ENCODE data around the gene TEX101.
"Not testable (repeated sequence)": the region's sequence is repeated elsewhere in the genome, so short reads cannot be mapped to it uniquely, and the experiment has no call there.

The TEX101 gene

GRCh38 chr19:43429395-43429794 is 14.7 kb downstream of the TEX101 start:
- TF ChIP-seq ZFX (IDR thresholded peaks at IDR 0.05; ENCODE audit: borderline replicate concordance) (no peak), CTCF (IDR thresholded peaks at IDR 0.05) (no peak)
- no peak overlapping the region for H3K27ac ChIP-seq

- no peak overlapping the region for H3K27ac ChIP-seq
- TF ChIP-seq ZFX (IDR thresholded peaks at IDR 0.05; ENCODE audit: borderline replicate concordance): no peak
- TF ChIP-seq CTCF (IDR thresholded peaks at IDR 0.05): peak; percentile 30
These were observed 15.5 kb downstream of the TEX101 start for GRCh38 chr19:43430142-43430710.

- H3K27ac ChIP-seq: no peak overlapping the region
These were observed 16.3 kb downstream of the TEX101 start for GRCh38 chr19:43430976-43431375.

GRCh38 chr19:43433358-43433673 is 18.6 kb downstream of the TEX101 start:
- no peak overlapping the region for H3K27ac ChIP-seq
- TF ChIP-seq ZFX (IDR thresholded peaks at IDR 0.05; ENCODE audit: borderline replicate concordance): no peak
- no peak for TF ChIP-seq CTCF (IDR thresholded peaks at IDR 0.05)

More at GRCh38 chr19:43430976-43431375, 16.3 kb downstream of the TEX101 start:
- TF ChIP-seq CTCF (IDR thresholded peaks at IDR 0.05): no peak
- TF ChIP-seq ZFX (IDR thresholded peaks at IDR 0.05; ENCODE audit: borderline replicate concordance): no peak

- no peak for TF ChIP-seq ZFX (IDR thresholded peaks at IDR 0.05; ENCODE audit: borderline replicate concordance)
- no peak for TF ChIP-seq CTCF (IDR thresholded peaks at IDR 0.05)
These were observed 19.0 kb downstream of the TEX101 start for GRCh38 chr19:43433689-43434088.

GRCh38 chr19:43435775-43436174 is 21.1 kb downstream of the TEX101 start:
- H3K27ac ChIP-seq: no peak overlapping the region
- no peak for TF ChIP-seq CTCF (IDR thresholded peaks at IDR 0.05)
- TF ChIP-seq ZFX (IDR thresholded peaks at IDR 0.05; ENCODE audit: borderline replicate concordance): no peak

More at GRCh38 chr19:43433689-43434088, 19.0 kb downstream of the TEX101 start:
- no peak overlapping the region for H3K27ac ChIP-seq

GRCh38 chr19:43437284-43437683 is 22.6 kb downstream of the TEX101 start:
- not testable (repeated sequence) for H3K27ac ChIP-seq

- no peak for TF ChIP-seq ZFX (IDR thresholded peaks at IDR 0.05; ENCODE audit: borderline replicate concordance)
- no peak for TF ChIP-seq CTCF (IDR thresholded peaks at IDR 0.05)
- H3K27ac ChIP-seq: no peak overlapping the region
These were observed 23.0 kb downstream of the TEX101 start for GRCh38 chr19:43437712-43438111.

All from 22Rv1 (cell line).